GM10847 (cell line): Measurements from ENCODE around the gene ALDH1A1.

Source experiments
- POLR2A ChIP-seq: IDR thresholded peaks from 2 replicates; pipeline ENCODE4 v1.6.1; 2011; ENCODE audit not compliant: insufficient read length; ENCODE audit errors: extremely low read depth

The ALDH1A1 gene

DNA sequence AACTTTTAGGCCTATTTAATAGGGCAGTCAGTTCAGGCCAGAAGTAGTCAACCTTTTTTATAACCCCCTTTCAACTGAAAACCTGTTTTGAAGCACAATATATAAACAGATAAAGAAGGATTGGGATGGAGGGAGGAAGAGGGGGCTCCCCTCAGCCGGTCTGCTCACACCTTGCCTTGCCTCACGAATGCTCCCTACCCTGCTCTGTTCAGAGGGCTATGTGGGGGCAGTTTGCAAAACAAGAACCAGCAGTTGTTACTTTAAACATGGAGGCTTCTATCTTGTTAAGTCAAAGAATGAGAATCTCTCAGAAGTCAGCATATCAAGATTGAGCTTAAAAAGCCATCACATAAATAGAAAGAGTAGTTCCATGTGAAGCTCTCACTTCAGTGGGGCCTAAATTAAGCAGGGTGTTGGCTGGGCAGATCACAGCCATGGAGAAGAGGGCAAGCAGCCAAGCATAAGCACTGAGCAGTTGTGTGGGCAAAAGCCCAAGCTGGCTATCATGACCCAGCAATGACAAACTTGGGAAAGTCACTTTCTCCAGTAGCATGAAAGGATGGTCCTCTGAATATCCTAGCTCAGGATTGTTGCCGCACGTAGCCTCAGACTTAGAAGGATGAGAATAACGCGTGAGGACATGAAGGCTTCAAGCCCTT, 70.6 kb downstream of the ALDH1A1 start:
- no peak for TF ChIP-seq POLR2A

DNA sequence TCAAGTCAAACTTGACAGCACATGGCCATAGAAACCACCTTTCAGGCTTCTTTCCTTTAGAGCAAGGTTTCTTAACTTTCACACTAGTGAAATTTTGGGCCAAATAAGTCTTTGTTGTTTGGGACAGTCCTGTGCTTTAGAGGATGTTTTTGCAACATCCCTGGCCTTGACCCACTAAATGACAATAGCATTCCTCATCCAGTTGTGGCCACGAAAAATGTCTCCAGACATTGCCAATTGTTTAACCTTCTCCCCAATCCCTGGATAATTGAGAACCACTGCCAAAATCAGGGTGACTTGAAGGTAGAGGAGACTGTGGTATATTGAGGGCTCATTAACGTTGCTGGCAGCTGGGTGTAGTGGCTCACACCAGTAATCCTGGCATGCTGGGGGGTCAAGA, 72.0 kb downstream of the ALDH1A1 start:
- no peak for TF ChIP-seq POLR2A

DNA sequence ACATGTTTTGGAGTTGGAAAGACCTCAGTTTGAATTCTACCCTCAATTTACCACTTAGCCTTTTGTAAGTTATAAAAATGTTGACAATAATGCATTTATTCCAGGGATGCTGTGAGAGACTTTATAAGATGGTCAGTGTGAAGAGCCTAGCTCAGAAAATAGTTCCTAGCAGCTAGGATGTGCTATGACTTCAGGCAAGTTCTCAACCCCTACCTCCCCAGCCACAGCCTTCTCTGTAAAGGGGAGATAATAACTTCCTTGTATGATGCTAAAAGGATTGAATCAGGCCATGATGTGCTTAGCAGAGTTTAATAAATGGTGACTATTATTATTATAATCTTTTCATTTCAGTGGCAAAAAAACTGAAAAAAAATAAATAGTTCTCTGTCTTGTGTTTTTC, 77.6 kb downstream of the ALDH1A1 start:
- no peak for TF ChIP-seq POLR2A

DNA sequence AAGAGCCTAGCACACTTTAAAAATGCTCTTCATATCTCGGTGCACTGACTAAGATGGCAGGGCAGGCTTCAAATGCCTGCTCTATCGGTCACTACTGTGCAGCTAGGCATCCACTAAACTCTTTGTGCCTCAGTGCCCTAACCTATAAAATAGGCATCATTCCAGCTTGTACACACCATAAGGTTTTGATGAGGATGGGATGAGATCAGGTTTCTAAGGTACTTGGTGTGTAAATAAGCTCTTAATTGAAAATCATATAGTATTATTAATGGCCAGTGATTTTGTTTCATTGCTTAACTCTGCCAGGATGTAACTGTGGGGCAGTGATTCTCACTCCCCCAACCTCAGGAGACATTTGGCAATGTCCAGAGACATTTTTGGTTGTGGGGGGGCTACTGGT, 78.5 kb downstream of the ALDH1A1 start:
- no peak for TF ChIP-seq POLR2A

DNA sequence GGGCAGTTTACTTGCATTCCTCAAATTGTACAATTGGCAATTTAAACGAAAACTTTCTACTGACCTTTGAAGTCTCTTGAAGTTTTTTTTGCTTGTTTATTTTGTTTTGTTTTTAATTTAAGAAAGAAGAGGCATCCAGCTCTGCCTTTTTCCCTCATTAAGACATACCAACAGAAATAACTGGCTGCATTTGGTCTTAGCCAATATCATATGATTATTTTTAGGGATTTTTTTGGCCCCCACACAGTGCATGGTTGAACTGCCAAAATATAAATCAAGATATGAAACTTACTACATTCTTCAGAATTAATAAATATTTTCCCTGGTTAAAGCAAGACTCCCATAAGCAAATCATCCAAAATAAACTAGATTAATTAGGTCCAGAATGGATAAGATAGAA, 79.4 kb downstream of the ALDH1A1 start:
- no peak for TF ChIP-seq POLR2A

DNA sequence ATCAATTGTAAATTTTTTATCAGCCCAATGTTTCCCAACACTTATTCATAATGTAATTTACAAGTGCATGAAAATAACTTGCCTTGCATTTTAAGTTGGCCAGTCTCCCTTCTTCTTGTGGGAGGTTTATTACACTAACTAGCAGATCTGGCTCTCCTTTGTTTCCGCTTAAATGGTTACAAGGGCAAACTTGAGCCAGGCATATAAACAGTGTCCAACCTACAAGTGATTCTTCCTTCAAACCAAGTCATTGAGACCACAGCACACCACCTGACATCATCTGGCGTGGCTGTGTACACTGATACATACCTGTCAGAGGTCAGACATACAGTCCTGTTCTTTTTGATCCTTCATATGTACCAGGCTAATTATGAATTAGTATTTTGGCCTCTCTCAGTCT, 80.1 kb downstream of the ALDH1A1 start:
- TF ChIP-seq POLR2A, result no peak

DNA sequence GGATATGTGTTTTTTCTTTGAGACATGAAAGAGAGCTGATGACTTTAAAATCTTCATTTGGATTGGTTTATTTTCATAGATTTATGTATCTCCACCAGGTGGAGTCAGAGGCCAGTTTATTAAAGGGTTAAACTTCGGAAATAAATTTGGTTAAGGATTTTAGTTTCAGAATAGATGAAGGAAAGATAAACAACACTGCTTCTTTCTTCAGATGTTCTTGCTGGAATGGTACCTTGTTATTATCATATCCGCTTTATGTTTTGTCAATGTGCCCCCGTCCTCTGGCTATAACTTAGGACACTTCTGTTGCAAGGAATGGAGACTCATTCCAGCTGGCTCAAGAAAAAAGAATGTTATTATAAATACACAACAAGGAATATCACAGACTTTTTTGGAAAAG, 81.2 kb downstream of the ALDH1A1 start:
- TF ChIP-seq POLR2A, result no peak

DNA sequence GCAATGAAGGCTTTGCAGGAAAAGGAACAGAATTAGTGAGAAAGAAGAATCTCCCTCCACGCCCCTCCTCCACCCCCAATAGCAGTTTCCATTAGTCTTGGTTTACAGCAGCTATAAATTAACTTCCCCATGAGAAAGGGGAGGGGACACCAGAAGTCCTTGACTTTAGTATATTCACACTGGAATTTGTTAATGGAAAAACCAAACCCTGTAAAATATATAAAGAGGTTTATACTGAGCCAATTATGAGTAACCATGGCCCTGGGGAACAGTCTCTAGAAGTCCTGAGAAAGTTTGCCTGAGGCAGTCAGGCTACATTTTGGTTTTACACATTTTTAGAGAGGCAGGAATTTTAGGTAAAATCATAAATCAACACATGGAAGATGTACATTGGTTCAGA, 88.5 kb downstream of the ALDH1A1 start:
- no peak for TF ChIP-seq POLR2A

DNA sequence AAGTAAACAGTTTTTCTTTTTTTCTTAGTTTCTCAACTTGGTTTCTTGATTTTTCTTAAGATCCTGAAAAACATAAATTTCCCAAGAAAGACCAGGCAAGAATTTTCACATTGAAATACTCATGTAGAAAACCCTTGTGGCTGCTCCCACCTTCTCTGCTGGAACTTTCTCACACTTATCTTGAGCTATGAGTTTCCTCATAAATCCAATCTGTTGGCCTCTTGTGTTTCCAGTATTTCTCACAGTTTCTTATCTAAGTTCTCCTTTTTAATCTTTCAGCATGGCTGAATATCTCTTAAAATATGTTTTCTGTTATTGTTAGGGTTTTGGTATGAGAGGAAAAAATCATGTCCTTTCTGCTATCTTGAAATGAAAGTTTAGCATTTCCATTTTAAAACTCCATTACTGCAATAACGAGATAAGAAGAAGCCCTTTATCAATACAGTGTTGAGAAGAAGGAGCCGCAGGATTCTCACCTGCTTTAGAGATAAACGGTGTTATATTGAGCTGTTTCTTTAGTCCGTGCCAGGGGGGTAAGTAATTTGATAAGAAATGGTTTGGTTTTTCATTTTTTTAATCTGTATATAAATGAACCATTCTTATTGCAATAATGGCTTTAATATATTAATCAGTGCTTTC, 89.3 kb downstream of the ALDH1A1 start:
- TF ChIP-seq POLR2A, result no peak

DNA sequence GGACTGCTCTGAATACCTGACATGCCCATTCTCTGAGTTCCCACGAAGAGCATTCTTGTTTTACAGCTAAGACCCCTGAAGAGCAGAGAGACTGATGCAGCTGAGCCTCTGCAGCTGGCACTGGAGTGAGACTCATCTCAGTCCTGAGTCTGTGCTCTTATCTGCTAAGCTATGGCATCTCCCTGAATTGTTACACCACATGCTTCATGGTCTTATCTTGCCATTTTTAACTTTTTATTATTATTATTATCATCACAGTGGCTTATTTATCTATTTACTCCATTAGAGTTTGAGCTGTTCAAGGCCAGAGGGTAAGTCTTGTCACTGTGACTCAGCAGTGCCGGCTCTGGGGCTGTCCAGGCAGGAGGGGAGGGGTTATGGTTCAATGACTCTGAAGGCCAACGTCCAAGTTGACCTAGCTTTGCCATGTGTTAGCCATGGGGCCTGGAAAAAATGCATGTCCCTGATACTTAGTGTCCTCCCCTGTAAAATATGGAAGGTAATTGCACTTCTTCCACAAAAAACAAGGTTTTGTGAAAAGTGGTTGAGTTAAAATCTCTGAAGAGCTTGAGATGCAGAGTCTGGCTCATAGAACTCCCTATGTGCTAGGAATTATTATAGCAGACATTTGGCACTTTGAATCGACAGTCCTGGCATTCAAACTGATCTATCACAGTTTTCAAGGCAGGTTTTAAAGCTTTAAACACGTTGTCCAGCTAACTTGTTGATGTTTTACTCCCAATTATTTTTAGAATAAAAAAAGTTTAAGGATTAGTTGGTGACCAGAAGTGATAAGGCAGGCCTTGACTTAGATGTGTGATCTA, 94.6 kb downstream of the ALDH1A1 start:
- no peak for TF ChIP-seq POLR2A

DNA sequence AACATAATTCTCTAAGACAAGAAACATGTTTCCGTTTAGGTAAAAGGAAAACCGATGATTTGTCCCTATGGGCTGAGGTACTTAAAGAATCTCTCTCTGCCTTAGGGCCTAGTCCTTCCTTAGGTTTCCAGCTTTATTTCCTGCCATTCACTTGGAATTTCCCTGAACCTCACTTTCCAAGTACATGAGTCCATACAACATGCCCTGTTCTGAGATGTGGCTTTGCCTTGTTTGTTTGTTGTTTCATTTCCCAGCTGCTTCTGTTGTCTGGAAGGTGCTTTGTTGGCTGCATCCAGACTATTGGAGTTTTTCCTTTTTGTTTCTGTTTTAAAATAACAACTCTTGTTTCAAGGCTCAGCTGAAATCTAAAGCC, 95.2 kb downstream of the ALDH1A1 start:
- no peak for TF ChIP-seq POLR2A

DNA sequence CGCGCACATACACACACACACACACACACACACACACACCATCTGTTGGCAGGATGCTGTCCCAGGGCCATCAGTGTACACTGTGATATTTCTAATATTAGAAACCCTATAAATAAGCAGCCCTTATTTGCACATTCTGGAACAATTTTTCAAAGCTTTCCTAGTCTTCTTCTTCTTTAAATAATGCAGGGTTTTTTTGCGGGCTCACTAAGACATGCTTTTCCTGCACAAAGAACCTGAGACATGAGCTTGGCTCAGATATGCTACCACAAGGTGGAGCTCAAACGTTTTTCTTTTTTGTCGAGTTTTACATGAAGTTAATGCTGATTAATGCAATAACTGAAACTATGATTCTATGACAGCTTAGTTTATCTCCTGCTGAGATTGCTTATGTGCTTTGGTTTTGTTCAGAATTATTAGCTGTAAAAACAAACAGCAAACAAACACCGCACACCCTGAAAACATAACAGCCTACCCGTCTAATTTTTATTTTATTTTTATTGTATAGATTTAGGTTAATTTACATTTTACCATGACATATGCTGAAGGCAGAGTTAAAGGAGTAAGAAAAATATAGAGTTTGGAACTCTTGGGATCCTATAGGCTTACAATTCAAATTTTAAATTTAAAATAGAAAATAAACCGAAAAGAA, 95.8 kb downstream of the ALDH1A1 start:
- no peak for TF ChIP-seq POLR2A

DNA sequence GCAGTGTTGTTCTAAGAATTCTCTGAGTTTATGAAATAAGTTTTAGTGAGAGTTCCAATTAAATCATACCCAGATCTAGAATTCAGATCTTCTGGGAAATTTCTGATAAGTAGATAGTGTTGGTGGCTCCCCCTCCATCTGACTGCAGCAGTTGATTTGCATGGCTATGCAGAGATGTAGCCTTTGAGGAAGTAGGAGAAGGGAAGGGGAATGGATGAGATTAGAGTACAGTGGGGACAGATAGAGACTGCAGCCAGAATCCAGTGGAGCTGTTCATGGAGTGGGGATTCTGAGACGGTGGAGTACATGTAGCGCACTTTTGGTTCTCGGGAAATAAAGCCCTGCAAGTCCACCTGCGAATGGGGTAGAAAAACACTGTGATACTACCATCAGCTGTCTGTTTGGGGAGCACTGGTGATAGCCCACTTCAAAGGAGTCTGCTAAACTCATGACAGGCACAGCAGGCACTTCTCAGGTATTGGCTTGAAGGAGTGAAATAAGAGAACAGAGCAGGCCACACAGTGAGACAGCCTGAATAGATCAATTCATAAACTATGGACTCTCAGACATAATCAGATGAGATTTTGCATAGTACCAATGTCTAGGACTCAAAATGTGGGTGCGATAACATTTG, 96.8 kb downstream of the ALDH1A1 start:
- TF ChIP-seq POLR2A, result no peak

DNA sequence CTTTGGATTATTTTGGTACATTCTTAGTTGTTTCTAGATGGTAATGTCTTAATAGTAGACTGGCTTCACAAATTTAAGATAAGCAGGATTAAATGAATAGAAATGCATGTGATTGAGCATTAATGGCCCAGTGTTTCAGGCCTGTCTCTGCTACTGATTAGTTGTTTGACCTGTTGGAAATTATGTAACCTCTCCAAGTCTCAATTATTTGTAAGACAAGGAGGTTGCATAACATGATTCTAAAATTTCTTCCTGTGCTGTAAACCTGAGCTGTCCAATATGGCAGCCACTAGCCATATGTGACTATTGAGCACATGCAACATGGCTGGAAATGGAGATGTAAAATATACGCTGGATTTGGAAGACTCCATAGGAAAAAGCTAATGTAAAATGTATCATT, 97.5 kb downstream of the ALDH1A1 start:
- TF ChIP-seq POLR2A, result no peak
